Stimulated activated CD4-positive, alpha-beta T cell treated with anti-CD3 and anti-CD28 coated beads, Interleukin-4, amount 100 ng/mL, for 48 hours (primary cell): Measurements from ENCODE around the gene CDHR5.
"Not testable (repeated sequence)": the region's sequence is repeated elsewhere in the genome, so short reads cannot be mapped to it uniquely, and the experiment has no call there.

Experiments used
- DNase-seq, 2 donors: peaks; one replicate each; pipeline ENCODE4 v3.0.0-alpha.2; 2020; ENCODE audit warnings: low read depth in 2 of 2

CDHR5 gene

DNA sequence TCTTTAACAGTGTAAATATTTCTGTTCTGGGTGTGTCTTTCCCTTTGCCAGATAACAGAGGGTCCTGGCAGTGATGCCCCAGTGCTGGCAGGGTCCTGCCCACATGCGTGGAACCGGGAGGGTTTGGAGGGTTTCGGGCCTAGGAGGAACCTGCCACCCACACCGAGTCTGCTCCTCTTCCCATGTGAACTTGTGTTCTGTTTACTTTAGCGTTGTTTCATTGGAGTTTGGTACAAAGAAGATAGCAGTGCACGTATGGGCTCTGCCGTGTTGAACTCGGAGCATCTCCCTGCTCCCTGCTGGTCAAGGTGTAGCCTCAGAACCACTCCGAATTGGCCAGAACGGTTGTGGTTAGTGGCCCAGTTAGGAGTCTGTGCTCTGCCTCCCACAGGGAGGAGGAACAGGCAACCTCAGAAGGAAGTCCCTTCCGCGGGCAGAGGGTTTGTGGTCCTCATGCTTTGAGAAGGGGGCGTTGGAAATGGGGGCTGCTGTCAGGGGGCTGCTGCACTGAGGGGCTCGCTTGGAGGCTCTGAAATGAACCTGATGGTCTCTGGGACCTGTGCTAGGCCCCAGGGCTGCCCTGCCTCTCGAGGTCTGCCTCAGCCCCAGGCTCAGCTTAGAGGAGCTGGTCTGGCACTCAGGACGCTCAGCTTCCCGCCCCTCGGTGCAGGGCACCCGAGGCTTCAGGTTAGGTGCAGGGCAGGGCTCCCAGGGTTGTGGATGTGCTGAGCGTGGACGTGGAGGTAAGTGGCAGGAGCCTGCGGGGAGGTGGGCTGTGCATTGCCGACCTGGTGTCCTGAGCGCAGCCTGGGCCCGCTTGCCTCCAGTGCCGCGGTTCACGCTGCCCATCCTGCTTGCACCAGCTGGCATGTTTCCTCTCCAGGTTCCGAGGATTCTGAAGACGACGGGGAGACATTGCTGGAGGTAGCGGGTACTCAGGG is 38.1 kb downstream of the CDHR5 start:
- no peak for DNase-seq

DNA sequence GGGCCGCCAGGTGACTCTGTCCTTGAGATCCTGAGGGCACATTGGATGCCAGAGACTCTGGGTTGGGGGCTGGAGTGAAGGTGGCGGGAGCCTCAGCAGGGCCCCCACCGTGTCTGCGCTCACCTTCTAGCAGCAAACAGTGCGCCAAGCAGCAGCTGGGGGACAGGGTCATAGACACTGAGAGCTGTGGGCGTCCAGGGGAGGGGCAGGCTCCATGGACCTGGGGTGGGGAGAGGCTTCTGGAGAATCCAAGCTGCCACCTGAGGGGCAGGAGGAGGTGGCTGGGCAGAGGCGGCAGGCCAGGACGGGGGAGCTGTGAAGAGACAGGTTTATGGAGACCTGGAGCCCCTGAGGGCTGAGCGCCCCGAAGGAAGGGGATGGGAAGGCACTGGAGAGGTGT is 40.5 kb downstream of the CDHR5 start:
- no peak for DNase-seq

DNA sequence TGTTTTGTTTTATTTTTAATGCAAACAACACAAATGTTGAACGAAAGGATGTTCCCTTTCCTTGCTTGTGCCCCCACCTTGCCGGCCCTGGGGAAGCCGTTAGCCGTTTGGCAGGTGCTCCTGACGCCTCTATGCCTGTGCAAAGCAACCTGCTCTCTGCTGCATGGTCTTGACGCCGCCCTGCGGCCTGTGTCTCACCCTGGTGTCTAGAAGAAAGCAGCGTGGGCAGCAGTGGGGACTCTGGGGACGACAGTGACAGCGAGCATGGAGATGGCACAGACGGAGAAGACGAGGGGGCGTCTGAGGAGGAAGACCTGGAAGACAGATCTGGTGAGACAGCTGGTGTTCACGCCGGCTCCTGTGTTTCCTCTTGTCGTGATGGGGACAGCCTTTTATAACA is 43.0 kb downstream of the CDHR5 start:
- DNase-seq: no peak

DNA sequence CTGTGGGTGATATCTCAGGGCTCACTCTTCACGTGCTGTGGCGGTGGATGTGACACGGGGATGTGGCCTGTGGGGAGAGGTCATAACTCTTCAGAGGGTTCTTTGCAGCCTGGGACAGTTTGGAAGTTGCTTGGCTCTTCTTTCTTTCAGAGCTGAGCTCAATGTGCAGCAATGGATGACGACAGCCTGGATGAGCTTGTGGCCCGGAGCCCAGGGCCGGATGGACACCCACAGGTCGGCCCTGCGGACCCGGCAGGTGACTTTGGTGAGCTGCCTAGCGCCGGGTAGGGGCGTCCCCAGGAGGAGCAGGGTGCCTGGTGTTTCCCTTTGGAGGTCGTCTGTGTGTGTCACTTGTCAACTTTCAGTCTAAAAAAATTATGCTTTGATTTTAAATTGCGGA is 43.4 kb downstream of the CDHR5 start:
- DNase-seq: no peak

DNA sequence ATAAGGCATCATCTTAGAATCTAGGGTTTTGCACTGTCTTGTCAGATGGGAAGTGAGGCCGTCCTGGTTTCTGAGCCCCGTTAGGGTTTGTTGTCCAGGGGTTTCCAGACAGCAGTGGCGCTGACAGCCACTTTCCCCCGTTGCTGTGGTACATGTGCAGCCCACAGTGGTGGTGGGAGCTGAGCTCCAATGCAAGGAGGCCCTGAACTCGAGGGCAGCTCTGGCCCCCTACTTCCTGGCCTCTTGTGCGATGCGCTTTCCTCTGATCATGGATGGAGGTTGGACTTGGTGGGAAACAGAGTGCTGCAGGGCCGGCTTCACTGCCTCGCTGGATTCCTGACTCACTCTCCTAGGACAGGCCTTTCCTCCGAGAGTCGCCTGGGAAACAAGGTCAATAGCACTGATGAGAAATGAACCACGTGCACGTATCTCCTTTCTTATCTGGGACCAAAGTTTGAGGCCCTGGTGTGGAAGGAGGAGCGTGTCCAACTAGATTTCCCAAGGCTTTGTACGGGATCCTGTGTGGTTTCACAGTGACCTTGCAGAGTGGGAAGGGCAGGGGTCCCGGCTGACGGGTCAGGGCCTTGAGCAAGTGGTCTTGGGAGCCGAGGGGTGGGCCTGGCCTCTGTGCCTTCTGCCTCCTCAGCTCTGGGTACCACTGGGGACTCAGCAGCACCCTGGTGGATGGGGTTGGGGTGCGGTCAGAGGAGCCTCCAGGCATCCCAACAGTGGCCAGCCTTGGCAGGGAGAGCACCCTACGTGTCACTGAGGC is 44.7 kb downstream of the CDHR5 start:
- no peak for DNase-seq

DNA sequence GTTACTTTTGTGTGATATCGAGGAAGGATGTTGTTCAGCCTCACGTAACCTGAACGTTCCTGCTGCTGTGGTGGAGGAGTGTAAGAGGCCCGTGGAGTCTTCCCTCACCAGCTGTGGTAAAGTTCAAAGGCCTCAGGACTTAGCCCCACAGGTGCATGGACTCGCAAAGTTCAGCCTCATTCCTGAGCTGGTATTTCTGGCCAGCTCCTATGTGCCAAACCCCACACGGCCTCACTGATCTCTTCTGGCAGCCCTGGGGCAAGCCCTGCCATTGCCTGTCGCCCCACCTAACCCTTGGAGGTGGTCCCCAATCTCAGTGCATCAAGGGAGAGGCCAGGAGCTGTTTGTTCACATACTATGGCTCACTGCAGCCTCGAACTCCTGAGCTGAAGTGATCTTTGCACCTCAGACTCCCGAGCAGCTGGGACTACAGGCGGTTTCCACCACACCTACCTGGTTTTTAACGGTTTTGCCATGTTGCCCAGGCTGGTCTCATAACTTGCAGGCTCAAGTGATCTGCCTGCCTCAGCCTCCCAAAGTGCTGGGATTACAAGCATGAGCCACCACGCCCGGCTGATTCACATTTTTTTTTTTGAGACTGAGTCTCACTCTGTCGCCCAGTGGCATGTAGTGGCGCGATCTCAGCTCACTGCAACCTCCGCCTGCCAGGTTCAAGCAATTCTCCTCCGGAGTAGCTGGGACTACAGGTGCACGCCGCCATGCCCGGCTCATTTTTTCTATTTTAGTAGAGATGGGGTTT is 46.3 kb downstream of the CDHR5 start:
- no peak for DNase-seq

DNA sequence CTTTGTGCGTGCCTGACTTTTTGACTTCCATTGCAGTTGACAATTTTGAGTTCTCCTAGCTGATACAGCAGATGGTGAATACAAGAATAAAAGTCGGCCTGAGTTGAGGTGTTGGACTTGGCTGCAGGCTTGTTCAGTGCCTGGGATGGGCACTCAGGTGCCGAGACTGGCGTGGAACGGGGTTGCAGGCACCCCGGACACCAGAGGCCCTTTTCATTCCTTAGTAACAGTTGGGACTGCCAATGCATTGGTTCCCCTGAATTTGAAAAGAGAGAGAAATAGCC is 47.2 kb downstream of the CDHR5 start:
- no peak for DNase-seq

DNA sequence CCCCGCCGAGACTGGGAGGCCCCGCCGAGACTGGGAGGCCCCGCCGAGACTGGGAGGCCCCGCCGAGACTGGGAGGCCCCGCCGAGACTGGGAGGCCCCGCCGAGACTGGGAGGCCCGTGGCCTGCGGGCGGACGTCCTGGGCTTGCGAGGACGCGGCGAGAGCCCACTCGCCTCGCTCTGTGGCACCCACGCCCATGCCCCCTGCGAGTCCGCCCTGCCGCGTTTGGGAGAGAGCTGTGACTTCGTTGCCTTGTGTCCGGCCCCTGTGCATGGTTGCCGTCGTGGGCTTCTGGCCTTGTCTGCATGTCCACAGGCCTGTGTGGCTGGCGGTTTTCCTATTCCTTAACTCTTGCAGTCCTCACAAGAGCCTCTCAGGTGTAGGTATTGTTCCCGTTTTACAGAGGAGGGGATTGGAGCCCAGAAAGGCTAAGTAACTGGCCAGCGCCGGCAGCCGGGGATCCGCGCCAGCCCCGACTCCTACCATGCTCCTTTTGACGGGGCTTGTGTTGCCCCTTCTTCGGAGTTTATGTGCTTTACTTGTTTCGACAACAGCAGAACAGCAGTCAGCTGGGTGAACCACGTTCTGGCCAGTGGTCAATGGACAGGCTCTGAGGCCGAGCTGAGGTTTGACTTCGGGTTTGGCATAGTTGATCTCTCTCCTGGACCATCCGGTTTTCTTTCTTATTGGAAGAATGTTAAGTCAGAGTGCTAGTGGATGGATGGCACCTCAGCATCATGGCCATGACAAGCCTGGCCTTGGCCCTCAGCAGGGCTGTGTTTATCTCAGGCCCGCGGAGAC is 47.7 kb downstream of the CDHR5 start:
- no peak for DNase-seq

DNA sequence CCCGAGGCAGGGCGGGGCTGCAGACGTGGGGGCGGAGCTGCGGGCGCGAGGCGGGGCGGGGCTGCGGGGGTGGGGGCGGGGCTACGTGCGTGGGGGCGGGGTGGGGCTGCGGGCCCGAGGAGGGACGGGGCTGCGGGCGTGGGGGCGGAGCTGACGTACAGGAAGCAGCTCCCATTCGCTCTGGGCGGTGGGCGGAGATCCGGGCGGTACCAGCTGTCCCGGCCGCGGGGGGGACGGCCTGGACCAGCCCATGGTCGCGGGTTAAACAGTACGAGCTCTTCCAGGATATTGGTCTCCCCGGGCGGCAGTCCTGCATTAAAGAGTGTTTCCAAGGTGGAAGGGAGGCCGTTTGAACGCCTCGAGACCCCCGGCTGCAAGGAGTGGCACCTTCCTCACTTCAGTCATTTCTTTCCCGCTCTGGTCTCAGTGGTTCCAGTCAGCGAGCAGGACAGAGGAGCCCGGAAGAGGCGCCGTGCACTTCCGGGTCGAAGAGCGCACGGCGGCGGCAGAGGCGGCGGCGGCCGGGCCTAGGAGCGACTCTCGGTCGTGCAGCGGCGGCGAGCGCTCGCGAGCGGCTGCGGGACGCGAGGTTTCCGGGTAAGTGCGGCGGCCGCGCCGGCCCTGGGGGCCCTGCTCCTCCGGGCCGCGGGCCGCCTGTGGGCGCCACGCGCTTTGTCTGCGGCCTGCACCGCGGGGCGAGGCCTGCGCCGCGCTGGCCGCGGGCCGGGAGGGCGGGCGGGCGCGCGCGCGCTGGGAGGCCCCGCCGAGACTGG is 48.6 kb downstream of the CDHR5 start, which contains the start of gene PHRF1:
Gene PHRF1 (plus strand): TSS at position 475 of the 773 bp plus-strand sequence. CDS start 5,043 bp downstream, outside the sequence.
- DNase-seq: peak; percentile 94 to 95

DNA sequence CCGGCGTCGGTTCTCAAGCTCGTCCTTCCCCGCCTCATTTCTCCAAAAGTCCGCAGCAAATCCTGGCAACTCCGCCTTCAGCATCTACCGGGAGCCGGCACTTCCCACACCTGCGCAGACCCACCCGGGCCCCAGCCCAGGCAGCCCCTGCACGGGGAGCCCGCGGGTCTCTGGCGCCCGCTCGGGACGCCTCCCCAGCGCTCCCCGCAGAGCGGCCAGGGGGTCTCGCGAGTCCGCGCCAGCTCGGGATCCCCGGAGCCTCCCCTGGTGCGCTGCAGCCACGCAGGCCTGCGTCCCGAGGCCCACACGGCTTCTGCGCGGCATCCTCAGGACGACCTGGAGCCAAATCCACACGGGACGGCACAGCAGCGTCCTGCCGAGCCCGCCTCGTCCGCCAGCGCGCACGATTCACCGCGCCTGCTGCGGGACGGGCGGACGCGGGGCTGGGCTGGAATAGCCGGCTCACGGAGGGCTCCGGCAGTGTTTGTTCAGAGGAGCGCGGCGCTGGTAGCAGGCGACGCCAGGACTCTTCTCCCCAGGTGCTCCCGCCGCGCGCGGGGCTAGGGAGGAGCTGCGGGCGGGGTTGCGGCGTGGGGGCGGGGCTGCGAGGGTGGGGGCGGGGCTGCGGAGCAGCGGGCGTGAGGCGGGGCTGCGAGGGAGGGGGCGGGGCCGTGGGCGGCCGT is 49.3 kb downstream of the CDHR5 start:
- no peak for DNase-seq

DNA sequence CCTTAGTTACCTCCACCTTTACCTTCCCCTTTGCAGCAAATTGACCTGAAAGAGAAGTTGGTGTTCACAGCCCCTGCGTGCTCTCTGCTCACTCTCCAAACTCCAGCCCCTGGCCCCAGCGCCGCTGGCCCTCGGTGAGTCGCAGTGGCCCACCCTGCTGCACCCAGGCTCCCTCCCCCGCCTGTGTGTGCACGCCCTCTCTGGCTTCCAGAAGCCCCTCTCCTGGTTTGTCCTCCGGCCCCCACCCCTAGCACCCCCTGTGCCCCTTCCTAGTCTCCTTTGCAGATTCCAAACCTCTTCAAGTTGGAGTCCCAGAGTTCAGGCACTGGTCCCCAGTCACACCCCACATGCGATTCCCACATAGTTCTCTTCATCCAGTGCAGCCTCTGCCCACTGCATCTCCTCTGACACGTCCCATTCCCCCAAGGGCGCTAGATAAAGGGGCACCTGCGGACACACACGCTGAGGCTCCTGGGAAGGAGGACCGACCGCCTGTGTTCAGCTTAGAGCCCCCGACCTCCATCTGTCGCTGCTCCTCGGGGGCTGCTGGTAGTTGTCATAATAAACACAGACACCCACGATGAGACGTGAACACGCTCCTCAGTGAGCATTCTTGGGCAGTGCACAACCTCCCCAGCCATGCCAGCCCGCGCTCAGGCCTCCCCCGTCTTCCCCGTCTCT is 50.0 kb downstream of the CDHR5 start:
- DNase-seq: no peak

DNA sequence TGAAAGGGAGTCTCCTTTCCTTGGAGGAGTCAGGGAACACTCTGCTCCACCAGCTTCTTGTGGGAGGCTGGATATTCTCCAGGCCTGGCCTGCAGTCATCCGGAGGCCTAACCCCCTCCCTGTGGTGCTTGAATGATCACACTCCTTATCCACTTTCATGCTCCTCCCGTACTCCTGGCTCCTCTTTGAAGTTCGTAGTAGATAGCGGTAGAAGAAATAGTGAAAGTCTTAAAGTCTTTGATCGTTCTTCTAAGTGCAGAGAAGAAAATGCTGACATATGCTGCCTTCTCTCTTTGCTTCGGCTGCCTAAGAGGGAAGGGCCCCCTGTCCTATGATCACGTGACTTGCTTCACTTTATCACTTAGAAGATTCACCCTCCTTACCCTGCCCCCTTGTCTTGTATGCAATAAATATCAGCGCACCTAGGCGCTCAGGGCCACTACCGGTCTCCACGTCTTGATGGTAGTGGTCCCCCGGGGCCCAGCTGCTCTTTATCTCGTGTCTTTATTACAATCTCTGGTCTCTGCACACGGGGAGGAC is 50.7 kb downstream of the CDHR5 start:
- not testable (repeated sequence) for DNase-seq

DNA sequence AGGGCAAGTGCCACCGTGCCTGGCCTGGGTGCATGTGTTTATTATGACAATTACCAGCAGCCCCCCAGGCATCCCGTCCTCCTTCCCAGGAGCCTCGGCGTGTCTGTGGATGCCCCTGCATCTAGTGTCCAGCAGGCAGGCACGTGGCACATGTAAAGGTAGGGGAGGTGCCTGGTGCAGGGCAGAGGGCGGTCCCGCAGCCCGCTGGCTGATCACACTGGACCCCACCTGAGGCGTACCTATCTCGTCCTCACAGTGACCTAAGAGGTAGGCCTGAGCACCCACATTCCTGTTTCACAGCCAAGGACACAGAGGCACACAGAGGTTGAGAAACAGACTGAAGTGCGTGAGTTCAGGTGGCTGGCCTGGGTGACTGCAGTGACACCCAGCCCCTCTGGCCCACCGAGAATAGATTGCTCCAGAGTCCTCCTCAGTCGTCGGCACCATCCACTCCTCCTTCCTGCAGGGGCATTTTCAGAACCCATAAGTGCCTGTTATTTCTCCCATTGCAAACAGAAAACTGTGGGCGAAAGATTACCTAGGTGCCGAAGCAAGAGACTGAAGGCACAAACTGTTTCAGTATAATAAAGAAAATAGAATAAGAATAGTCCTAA is 51.5 kb downstream of the CDHR5 start:
- DNase-seq: no peak

DNA sequence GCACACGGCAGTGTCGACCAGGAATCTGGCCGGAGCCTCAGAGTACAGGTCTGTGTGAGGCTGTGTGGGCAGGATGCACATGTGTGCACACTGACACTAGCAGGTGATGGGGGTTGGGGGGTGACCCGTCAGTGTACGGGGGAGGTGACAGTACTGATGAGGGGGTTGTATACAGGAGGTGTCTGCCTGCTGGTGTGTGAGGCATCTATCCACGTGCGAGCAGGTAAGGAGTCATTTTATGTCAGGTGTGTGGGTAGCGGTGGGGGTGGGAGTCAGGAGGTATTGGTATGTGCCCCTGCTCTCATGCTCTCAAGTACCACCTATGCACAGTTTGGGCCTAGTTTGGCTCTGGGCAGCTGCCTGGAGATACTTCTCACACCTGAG is 53.0 kb downstream of the CDHR5 start:
- no peak for DNase-seq

DNA sequence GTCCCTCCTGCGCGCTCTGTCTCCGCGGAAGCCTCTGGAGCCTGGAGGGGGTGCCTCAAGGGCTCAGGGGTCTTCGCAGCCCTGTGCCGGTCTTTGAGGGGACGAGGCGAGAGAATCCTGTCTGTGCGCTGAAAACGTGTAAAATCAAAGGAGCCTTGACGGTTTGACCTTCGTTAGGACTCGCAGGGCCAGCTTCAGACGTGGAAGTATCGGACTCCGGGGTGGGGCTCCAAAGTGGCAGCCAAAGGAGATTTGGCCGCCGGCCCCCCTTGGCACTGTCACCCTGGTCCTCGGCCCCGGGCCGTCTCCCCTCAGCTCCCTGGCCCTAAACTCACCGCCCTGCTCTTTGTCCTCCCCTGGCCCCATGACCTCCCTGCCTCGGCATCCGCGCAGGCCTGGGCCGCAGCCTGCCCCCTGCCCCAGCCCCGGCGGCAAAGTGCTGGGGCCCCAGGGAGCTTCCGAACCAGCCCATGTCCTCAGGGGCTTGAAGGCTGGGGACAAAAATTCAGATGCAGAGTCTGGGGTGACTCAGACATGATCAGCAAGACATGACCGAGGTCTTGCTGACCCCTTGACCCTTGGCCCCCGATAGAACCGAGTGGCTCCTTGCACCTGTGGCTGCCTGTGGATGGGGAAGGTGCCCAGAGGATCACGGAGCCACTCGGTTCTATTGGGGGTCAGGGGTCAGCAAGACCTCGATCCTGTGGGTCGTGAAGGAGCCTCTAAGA is 55.4 kb downstream of the CDHR5 start:
- DNase-seq: no peak

DNA sequence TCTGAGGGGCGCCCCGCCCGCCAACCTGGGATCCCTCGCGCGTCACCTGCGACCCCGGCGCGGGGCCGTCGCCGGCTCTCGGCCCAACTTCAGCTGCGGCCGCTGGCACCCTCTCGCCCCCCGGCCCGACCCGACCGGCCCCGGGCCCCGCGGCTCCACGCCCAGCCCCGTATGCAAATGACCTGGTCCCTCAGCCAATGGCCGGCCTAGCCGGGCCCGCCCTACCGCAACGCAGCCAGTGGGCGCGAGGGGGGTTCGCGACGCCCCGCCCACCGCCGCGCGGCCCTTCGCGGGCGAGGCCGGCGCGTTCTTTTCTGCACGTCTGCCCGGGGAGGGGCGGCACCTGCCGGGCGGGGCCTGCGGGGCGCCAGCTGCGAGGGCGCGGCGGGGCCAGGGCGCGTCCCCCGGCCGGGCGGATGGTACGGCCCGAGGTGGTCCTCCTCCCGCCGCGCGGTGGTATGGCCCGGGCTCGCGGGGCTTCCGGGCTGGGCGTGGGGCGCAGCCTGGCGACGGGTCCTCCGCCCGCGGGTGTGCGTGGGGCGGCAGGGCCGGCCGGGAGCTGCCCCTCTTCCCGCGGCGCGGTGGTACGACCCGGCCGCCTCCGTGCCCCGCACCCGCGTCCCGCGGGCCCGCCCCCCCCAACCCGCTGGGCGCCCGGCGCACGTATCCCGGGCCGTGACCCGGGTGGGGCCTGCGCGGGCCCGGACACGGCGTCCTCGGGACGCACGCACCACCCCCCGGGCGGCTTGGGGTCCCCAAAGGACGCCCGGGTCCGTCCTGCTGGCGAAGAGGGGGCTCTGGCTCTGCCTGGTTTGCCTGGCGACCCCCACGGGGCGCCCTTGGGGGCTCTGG is 56.2 kb downstream of the CDHR5 start:
- peak; percentile 88 to 90 for DNase-seq

DNA sequence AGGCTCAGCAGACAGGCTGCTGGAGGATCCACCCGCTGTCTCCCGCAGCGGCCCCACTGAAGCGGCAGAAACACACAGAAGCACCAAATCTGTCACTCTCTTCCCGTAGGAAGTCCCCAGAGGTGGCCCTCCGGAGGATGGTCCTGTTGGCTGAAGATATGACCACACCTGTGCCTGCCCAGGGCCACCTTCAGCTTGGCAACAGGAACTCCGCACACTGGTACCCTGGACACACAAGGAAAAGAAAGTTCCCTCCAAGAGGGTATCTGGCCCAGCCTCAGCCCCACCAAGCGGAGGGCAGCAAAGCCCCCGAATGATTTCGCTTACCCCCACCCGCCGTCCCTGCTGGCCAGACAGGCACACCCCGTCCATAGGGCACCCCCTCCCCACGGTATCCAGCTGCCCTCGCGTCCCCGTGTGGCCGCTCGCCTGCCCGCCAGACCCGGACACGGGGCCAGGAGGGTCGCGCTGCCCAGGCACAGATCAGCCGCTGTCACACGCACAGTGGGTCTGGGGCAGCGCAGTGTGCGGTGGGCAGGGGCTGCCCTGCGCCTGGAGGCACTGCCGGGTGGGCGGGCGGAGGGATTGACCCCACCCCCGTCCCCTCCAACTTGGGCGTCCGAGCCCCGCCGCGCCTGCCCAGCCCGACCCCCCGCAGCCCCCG is 57.0 kb downstream of the CDHR5 start:
- DNase-seq: no peak
